Trophoblast cell (in vitro differentiated cells and primary cell): ENCODE results near the gene SLIT3.

Source experiments
- DNase-seq, 2 donors: peaks; one replicate each; pipeline ENCODE4 v3.0.0-alpha.2; 2016
- H2AFZ ChIP-seq: 2 replicates; pipeline ENCODE4 v1.6.1; 2013; ENCODE audit warnings: low read length, moderate library complexity, mild to moderate bottlenecking; ENCODE audit not compliant: insufficient read depth, poor library complexity
- H2AK5ac ChIP-seq: 2 replicates; pipeline ENCODE4 v1.6.1; 2013; ENCODE audit warnings: mild to moderate bottlenecking, low read length
- H2BK120ac ChIP-seq: 2 replicates; pipeline ENCODE4 v1.6.1; 2013; ENCODE audit warnings: low read length, mild to moderate bottlenecking, moderate library complexity; ENCODE audit not compliant: insufficient read depth, poor library complexity
- H2BK12ac ChIP-seq: 2 replicates; pipeline ENCODE4 v1.6.1; 2013; ENCODE audit warnings: mild to moderate bottlenecking, low read length, moderate library complexity
- H2BK5ac ChIP-seq: 2 replicates; pipeline ENCODE4 v1.6.1; 2013; ENCODE audit warnings: low read length, low read depth, moderate library complexity, mild to moderate bottlenecking; ENCODE audit not compliant: poor library complexity
- H3K14ac ChIP-seq: 2 replicates; pipeline ENCODE4 v1.6.1; 2013; ENCODE audit warnings: mild to moderate bottlenecking, low read length
- H3K18ac ChIP-seq: 2 replicates; pipeline ENCODE4 v1.6.1; 2013; ENCODE audit warnings: mild to moderate bottlenecking, low read length
- H3K23ac ChIP-seq: 2 replicates; pipeline ENCODE4 v1.6.1; 2013; ENCODE audit warnings: low read length
- H3K27ac ChIP-seq: 2 replicates; pipeline ENCODE4 v1.5.1; 2013; ENCODE audit warnings: low read depth, mild to moderate bottlenecking, inconsistent platforms, low read length, moderate library complexity
- H3K27me3 ChIP-seq: 2 replicates; pipeline ENCODE4 v1.6.1; 2013; ENCODE audit warnings: inconsistent platforms, mild to moderate bottlenecking, low read length, moderate library complexity; ENCODE audit not compliant: insufficient read depth
- H3K36me3 ChIP-seq, 2 experiments: 1 replicate in 1 of 2; 2 replicates in 1 of 2; pipeline ENCODE4 v1.6.1; 2013; ENCODE audit warnings: low read length in 2 of 2, mild to moderate bottlenecking in 2 of 2, moderate library complexity in 1 of 2; ENCODE audit not compliant: insufficient read depth in 2 of 2, control insufficient read depth in 1 of 2
- H3K4ac ChIP-seq: 2 replicates; pipeline ENCODE4 v1.6.1; 2013; ENCODE audit warnings: low read depth, mild to moderate bottlenecking, low read length, moderate library complexity
- H3K4me1 ChIP-seq, 2 experiments: 1 replicate in 1 of 2; 2 replicates in 1 of 2; pipeline ENCODE4 v1.6.1; 2013; ENCODE audit warnings: low read length in 2 of 2, mild to moderate bottlenecking in 2 of 2, moderate library complexity in 1 of 2; ENCODE audit not compliant: insufficient read depth in 2 of 2, control insufficient read depth in 1 of 2
- H3K4me2 ChIP-seq: 2 replicates; pipeline ENCODE4 v1.6.1; 2013; ENCODE audit warnings: inconsistent platforms, mild to moderate bottlenecking, low read length, moderate library complexity
- H3K4me3 ChIP-seq: 2 replicates; pipeline ENCODE4 v1.5.1; 2013; ENCODE audit warnings: mild to moderate bottlenecking, low read depth, low read length, inconsistent platforms
- H3K79me1 ChIP-seq: one replicate; pipeline ENCODE4 v1.6.1; 2013; ENCODE audit warnings: low read length
- H3K79me2 ChIP-seq: 2 replicates; pipeline ENCODE4 v1.6.1; 2013; ENCODE audit warnings: low read length, mild to moderate bottlenecking; ENCODE audit not compliant: control insufficient read depth, insufficient read depth, poor library complexity
- H3K9ac ChIP-seq: 2 replicates; pipeline ENCODE4 v1.6.1; 2013; ENCODE audit warnings: mild to moderate bottlenecking, low read length
- H3K9me3 ChIP-seq: 2 replicates; pipeline ENCODE4 v1.6.1; 2013; ENCODE audit warnings: low read depth, mild to moderate bottlenecking, control low read depth, inconsistent platforms, low read length; ENCODE audit not compliant: insufficient read depth
- H4K12ac ChIP-seq: 2 replicates; pipeline ENCODE4 v1.6.1; 2013; ENCODE audit warnings: low read depth, mild to moderate bottlenecking, low read length, moderate library complexity
- H4K8ac ChIP-seq: 2 replicates; pipeline ENCODE4 v1.6.1; 2013; ENCODE audit warnings: low read depth, mild to moderate bottlenecking, low read length, moderate library complexity
- H4K91ac ChIP-seq: one replicate; pipeline ENCODE4 v1.6.1; 2013; ENCODE audit warnings: low read depth, mild to moderate bottlenecking, low read length, moderate library complexity
- WGBS: extraction: QIAGEN DNeasy Blood & Tissue Kit; methylation state at CpG from one replicate; pipeline ENCODE4 v1.1.7; 2013; ENCODE audit warnings: missing lambda C conversion rate; ENCODE audit not compliant: insufficient read length, insufficient coverage; ENCODE audit errors: extremely low coverage; 5-methylcytosine and 5-hydroxymethylcytosine counted together

SLIT3 gene

GRCh38 chr5:169185626-169186025, 115.3 kb downstream of the SLIT3 start:
- Histone ChIP-seq H2AK5ac (no peak overlapping the region), H3K79me1 (peaks cover 2% of the 10 kb centered on the region), H3K4me2 (no peak overlapping the region), H4K12ac (no peak overlapping the region), H4K8ac (no peak overlapping the region), H2BK5ac (no peak overlapping the region), H2BK12ac (no peak overlapping the region), H3K27me3 (no peaks in the 10 kb centered on the region), H3K4me3 (no peak overlapping the region), H4K91ac (no peak overlapping the region), H3K14ac (no peak overlapping the region), H3K23ac (no peak overlapping the region), H3K9ac (no peak overlapping the region), H2BK120ac (no peak overlapping the region), H3K4ac (no peak overlapping the region), H2AFZ (no peak overlapping the region), H3K4me1 (peaks cover 2 to 12% of the 10 kb centered on the region in 2 experiments), H3K27ac (no peak overlapping the region), H3K18ac (no peak overlapping the region), H3K9me3 (no peaks in the 10 kb centered on the region), H3K79me2 (no peaks in the 10 kb centered on the region), H3K36me3 (no peaks in the 10 kb centered on the region)
- DNase-seq = no peak
- no CpG with 5 or more reads among the region's 3 CpGs for WGBS

DNA sequence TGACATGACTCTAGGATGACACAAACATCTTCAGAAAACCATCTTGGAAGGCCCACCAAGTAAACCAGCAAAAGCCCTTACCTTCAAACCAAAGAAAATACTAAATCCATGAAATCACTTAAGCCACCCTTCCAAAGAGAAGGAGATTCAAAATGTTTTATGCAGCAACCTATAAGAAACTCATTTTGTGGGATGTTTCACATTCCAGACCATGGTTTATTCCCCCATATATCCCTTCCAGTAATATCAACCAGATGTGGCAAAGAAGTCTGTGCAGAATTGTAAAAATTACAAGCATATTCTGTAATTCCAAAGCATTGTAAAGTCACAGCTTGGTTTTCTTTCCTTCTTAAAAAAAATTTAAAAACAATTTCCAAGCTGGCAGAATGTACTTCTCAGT, 117.4 kb downstream of the SLIT3 start:
- no peak overlapping the region for H3K23ac ChIP-seq
- H4K12ac ChIP-seq = no peak overlapping the region
- H2BK120ac ChIP-seq = no peak overlapping the region
- H3K27ac ChIP-seq = no peak overlapping the region
- no peaks in the 10 kb centered on the region for H3K27me3 ChIP-seq
- no peak overlapping the region for H3K14ac ChIP-seq
- H3K4me2 ChIP-seq = no peak overlapping the region
- H4K91ac ChIP-seq = no peak overlapping the region
- no peak overlapping the region for H2BK12ac ChIP-seq
- no peaks in the 10 kb centered on the region for H3K9me3 ChIP-seq
- H3K79me1 ChIP-seq = peaks cover 2% of the 10 kb centered on the region
- H3K4ac ChIP-seq = no peak overlapping the region
- H3K9ac ChIP-seq = no peak overlapping the region
- H4K8ac ChIP-seq = no peak overlapping the region
- H3K18ac ChIP-seq = no peak overlapping the region
- no peak overlapping the region for H2AFZ ChIP-seq
- no peak overlapping the region for H2AK5ac ChIP-seq
- peaks cover 2 to 12% of the 10 kb centered on the region in 2 experiments for H3K4me1 ChIP-seq
- no peaks in the 10 kb centered on the region for H3K79me2 ChIP-seq
- no peak for DNase-seq
- no peak overlapping the region for H3K4me3 ChIP-seq
- no peaks in the 10 kb centered on the region for H3K36me3 ChIP-seq
- H2BK5ac ChIP-seq = no peak overlapping the region

DNA sequence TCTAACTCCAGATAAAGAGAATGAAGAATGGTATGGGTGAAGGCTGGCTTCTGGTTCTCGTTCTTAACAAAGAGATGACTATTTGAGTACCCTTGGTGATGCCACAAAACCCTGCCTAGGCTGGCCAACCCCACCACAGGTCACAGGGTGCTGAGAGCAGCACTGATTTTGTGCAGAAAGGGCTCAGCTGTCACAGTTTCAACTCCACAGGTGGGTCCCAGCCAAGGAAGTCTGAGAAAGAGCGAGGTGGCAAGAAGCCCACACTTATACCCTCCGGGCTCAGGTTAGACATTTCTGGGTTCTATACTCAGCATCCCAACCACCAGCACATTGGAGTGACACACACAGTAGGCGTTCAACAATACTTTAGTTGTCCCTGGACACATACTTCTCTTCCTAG, 118.1 kb downstream of the SLIT3 start:
- Histone ChIP-seq H4K12ac (no peak overlapping the region), H3K27ac (no peak overlapping the region), H3K4me3 (no peak overlapping the region), H3K4ac (no peak overlapping the region), H2BK12ac (no peak overlapping the region), H3K27me3 (no peaks in the 10 kb centered on the region), H3K79me1 (peaks cover 2% of the 10 kb centered on the region), H3K9ac (no peak overlapping the region), H3K18ac (no peak overlapping the region), H3K36me3 (no peaks in the 10 kb centered on the region), H3K79me2 (no peaks in the 10 kb centered on the region), H4K91ac (no peak overlapping the region), H3K4me1 (peaks cover 2 to 12% of the 10 kb centered on the region in 2 experiments), H2AK5ac (no peak overlapping the region), H3K14ac (no peak overlapping the region), H3K23ac (no peak overlapping the region), H3K9me3 (no peaks in the 10 kb centered on the region), H3K4me2 (no peak overlapping the region), H4K8ac (no peak overlapping the region), H2BK120ac (no peak overlapping the region), H2BK5ac (no peak overlapping the region), H2AFZ (no peak overlapping the region)
- no peak for DNase-seq
- WGBS = no CpG with 5 or more reads among the region's 4 CpGs

GRCh38 chr5:169181814-169182213, 119.1 kb downstream of the SLIT3 start:
- DNase-seq = no peak
- no peak overlapping the region for H2BK120ac ChIP-seq
- H3K79me2 ChIP-seq = no peaks in the 10 kb centered on the region
- H3K23ac ChIP-seq = no peak overlapping the region
- no peak overlapping the region for H2AFZ ChIP-seq
- H3K36me3 ChIP-seq = no peaks in the 10 kb centered on the region
- H3K27me3 ChIP-seq = no peaks in the 10 kb centered on the region
- H3K9me3 ChIP-seq = no peaks in the 10 kb centered on the region
- H3K4me1 ChIP-seq = peaks cover 4 to 14% of the 10 kb centered on the region in 2 experiments
- no peak overlapping the region for H4K8ac ChIP-seq
- H3K18ac ChIP-seq = no peak overlapping the region
- H3K79me1 ChIP-seq = peaks cover 2% of the 10 kb centered on the region
- no peak overlapping the region for H3K4me2 ChIP-seq
- no peak overlapping the region for H3K14ac ChIP-seq
- H3K9ac ChIP-seq = no peak overlapping the region
- no CpG with 5 or more reads among the region's 8 CpGs for WGBS
- H3K27ac ChIP-seq = no peak overlapping the region
- H2AK5ac ChIP-seq = no peak overlapping the region
- H2BK5ac ChIP-seq = no peak overlapping the region
- no peak overlapping the region for H4K12ac ChIP-seq
- H4K91ac ChIP-seq = no peak overlapping the region
- H3K4ac ChIP-seq = no peak overlapping the region
- H2BK12ac ChIP-seq = no peak overlapping the region
- no peak overlapping the region for H3K4me3 ChIP-seq
